HG02610 (cell line): ENCODE measurements around the gene C2orf49.

Experiments used
- ATAC-seq: cut with Tn5 transposase; IDR thresholded peaks from one replicate; pipeline ENCODE4 v1.9.1; 2021; ENCODE audit warnings: mild to moderate bottlenecking, moderate library complexity; ENCODE audit not compliant: unreplicated experiment

The C2orf49 gene

DNA sequence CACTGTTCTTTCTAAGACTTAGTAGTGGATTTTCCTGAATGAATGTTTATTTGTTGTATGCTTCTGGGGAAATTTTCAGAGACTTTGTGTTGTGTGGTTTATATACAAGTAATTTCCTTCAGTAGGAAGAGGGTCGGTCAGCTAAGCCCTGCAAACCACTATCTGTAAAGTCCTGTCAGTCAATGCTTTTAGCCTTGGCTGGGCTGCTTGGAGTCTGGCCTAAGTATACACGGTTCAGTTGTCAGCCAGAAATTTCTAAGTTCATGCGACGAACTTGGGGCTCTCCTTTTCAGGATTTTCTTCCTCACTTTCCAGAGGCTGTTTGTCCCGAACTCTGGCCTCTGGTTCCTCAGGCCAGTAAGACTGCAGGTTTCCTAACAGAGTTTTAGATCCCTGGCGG is 21.3 kb downstream of the C2orf49 start:
- ATAC-seq: no peak

DNA sequence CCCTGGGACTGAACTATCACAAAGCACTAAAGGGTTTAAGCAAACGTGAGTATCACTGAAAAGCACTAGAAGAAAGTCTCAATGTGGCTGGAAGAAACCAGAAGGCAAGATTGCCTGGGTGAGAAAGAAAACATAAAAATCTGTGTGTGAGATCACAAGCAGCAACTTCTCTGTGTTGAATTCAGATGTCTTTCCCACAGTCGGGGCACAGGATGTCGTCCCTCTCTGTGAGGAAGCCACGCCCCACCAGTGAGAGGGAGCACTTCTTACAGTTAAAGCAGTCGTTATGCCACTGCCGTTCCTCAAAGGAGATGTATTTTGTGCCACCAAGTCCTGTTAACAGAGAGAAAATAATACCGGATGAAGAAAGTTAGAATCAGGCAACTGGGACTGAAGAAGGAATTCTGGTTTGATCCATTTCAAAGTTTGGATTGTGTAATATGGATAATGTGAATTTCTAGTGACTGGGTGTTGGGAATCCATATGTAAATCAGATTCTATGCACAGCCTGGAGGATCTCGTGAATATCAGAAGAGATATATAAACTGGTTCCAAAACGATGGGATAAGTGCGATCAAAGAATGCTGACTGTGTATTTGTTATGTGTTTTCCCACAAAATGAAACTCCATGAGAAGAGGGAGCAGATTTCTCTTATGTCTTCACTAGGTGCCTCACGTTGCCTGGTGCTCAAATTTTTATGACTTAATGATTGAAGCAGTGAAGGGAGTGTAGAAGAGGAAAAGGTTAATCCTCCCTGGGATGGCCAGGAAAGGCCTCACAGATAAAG is 24.0 kb downstream of the C2orf49 start:
- ATAC-seq: no peak

GRCh38 chr2:105362862-105363591 is 25.7 kb downstream of the C2orf49 start:
- no peak for ATAC-seq

GRCh38 chr2:105364436-105365139 is 27.2 kb downstream of the C2orf49 start:
- ATAC-seq: no peak

- no peak for ATAC-seq
Measured at GRCh38 chr2:105365206-105365605, 27.9 kb downstream of the C2orf49 start.

DNA sequence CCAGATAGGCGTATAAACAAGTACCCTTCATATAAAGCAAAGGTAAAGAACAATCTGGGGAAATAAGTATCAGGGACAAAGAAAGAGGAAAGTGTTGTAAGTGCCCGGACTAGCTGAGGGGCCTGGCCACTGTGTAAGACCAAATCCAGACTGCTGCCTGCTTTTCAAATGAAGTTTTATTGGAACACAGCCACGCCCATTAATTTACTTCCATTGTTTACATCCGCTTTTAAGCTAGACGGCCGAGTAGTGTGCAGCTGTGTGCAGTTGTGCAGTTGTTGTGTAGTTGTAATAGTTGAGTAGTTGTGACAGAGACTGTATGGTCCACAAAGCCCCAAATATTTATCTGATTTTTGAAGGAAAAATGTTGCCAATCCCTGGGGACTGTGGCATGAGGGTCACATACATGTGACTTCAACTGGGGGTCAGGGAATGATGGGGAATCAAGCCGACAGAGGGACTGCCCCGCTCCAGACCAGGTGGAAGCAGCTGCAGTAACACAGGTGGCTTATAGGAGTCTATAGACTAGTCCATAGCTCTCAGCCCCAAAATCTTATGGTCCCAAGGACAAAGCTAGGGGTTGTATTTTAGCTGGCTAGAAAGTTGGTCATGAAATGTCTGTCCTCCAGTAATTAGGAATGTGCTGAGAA is 31.5 kb downstream of the C2orf49 start:
- ATAC-seq: no peak

- peak; percentile 61 for ATAC-seq
Measured at GRCh38 chr2:105369777-105370690, 32.7 kb downstream of the C2orf49 start.

- no peak for ATAC-seq
Measured at GRCh38 chr2:105371156-105371555, 33.8 kb downstream of the C2orf49 start.

DNA sequence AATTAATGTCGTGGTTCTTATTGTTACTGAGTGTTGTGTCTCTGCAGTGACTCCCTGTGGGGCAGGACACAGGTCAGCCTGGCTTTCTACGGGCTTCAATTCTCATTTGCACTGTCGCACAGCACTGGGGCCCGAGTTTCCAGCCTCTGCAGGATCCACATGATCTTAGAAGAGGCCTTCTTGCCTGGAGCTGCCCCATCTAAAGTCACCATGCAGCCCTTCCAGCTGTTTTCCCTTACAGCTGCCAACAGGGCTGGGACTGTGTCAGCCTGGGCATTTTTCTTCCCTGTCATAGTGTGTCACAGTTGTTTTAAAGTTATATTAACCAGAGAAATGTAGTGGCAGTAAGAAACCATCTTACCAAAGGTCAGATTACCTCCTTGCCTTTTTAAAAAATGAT is 34.5 kb downstream of the C2orf49 start:
- no peak for ATAC-seq

DNA sequence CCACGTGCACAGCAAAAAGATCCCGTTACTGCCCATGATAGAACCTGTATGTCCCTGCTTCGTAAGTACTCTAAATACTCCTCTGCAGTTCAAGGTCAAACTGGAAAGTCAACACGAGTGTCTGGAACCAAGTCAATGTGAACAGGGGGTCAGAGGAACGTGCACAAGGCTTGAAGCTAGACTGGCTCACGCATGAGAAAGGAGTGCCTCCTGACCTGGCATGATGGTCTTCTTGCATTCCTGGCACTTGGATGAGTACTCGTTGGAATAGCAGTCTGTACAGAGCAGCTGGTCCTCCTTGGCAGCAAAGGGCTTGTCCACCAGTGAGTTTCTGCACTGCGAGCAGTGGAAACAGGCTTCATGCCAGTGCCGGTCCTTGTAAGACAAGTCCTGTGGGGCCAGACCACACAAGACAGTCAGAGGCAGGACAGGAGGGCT is 36.0 kb downstream of the C2orf49 start:
- ATAC-seq: peak; percentile 19

DNA sequence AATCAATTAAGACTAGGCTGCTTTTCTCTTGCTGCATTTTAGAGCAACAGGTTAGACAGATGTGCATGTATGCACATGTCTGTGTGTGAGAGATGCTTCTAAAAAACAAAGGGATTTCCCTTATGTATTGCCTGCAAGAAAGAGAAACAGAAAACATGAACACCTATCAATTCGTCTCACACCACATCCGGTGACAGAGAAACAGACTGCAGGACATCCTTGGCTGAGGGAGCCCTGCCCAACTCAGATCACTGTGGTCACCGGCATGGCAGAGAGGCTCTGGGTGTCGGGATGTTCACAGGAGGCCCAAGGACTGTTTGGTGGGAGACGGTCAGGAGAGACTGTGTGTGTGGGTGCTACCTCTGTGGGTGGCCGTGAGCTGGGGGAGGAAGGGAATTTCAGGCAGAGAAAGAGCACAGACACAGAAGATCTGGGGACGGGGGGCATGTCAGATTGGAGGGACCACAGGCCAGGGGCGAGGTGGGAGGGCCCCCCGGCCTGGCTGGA is 36.6 kb downstream of the C2orf49 start:
- peak; percentile 90 for ATAC-seq

- no peak for ATAC-seq
Measured at GRCh38 chr2:105375001-105375561, 37.7 kb downstream of the C2orf49 start.

- no peak for ATAC-seq
Measured at GRCh38 chr2:105376010-105376409, 38.7 kb downstream of the C2orf49 start.

- no peak for ATAC-seq
Measured at GRCh38 chr2:105376789-105377240, 39.5 kb downstream of the C2orf49 start.

GRCh38 chr2:105377871-105378270 is 40.5 kb downstream of the C2orf49 start:
- ATAC-seq: no peak

- no peak for ATAC-seq
Measured at GRCh38 chr2:105378276-105378840, 41.0 kb downstream of the C2orf49 start.

GRCh38 chr2:105378921-105379383 is 41.6 kb downstream of the C2orf49 start:
- no peak for ATAC-seq

DNA sequence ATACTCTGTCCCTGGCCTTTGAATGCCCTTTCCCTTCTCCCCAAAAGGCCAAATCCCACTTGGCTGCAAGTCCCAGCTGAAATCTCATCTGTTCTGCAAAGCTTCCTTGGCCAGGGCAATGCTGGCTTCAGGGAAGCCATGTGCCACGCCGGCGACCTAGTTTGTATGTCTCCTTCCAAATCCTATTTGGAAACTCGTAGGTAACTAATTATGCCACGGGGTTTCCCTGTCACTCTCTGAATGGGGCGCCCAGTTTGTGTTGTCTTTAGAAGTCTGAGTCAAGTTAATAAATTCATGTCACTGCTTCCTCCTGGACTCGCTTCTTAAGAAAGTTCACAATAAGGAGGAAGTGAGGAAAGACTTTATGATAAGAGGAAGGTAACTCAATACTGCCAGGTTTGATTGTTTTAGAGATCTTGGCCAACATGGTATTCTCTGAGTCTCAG is 42.4 kb downstream of the C2orf49 start:
- ATAC-seq: no peak
